Psoas muscle (tissue), 8 donors: Measurements from ENCODE around the gene C1QTNF8. TPM values are rescaled to one million over a fixed set of nuclear protein-coding genes. Genes with fewer than 3 reads are reported as not detected.

Experiments used
- ATAC-seq, 4 donors: fragments of 200-7000 bp; cut with Tn5 transposase; one replicate each; pipeline ENCODE4 v1.9.1; 2020; ENCODE audit warnings: moderate library complexity in 3 of 4, mild to moderate bottlenecking in 2 of 4
- DNase-seq, 2 donors: peaks; one replicate each; pipeline ENCODE4 v3.0.0-alpha.2; 2020
- H3K27ac ChIP-seq: fragments of 200-600 bp; one replicate; pipeline ENCODE4 v1.8.0; 2022
- H3K27me3 ChIP-seq, 3 donors: fragments of 200-600 bp in 1 of 3; one replicate each; pipeline versions ENCODE4 v1.6.1 to v1.8.0; 2013 to 2022; ENCODE audit warnings: low read length in 2 of 3, mild to moderate bottlenecking in 2 of 3, moderate library complexity in 1 of 3; ENCODE audit not compliant: insufficient read depth in 3 of 3
- H3K36me3 ChIP-seq, 2 donors: fragments of 200-600 bp in 1 of 2; one replicate each; pipeline versions ENCODE4 v1.6.1 to v1.8.0; 2013 to 2022; ENCODE audit warnings: low read depth in 1 of 2, mild to moderate bottlenecking in 1 of 2, moderate library complexity in 1 of 2; ENCODE audit not compliant: insufficient read depth in 1 of 2
- H3K4me1 ChIP-seq: fragments of 200-600 bp; one replicate; pipeline ENCODE4 v1.8.0; 2022
- H3K4me3 ChIP-seq: fragments of 200-600 bp; one replicate; pipeline ENCODE4 v1.8.0; 2022; ENCODE audit warnings: mild to moderate bottlenecking
- H3K9me3 ChIP-seq: fragments of 200-600 bp; one replicate; pipeline ENCODE4 v1.8.0; 2022
- CTCF ChIP-seq: fragments of 200-600 bp; IDR thresholded peaks from one replicate; pipeline ENCODE4 v1.8.0; 2022; ENCODE audit warnings: antibody characterized with exemption
- WGBS, 3 donors: extraction: QIAGEN DNeasy Blood & Tissue Kit; methylation state at CpG; one replicate each; pipeline versions ENCODE4 v1.1.6 to v1.1.7; 2013; 5-methylcytosine and 5-hydroxymethylcytosine counted together
- intact Hi-C, 2 donors: fragments of 100-400 bp; cut with DNase I; formaldehyde crosslinking; loops; one replicate each; pipeline versions ENCODE4 v1.11.0 to v1.14.2; 2022
- polyA plus RNA-seq, 3 donors: library from polyadenylated mRNA; stranded (reverse); fragments of 200-250 nt; gene quantifications; one replicate each; pipeline ENCODE4 v1.2.3, GENCODE V29; 2013
- total RNA-seq, 4 donors: library from RNA; stranded (reverse); fragmentation: NEBNext Ultra II Directional in 2 of 4; extraction: Animal tissue kit (Norgen Biotek cat#: 25700) in 2 of 4; gene quantifications; one replicate each; pipeline versions ENCODE4 v1.2.1 to v1.2.4, GENCODE V29; 2021 to 2023
- donor health status: healthy with polysubstance abuse.
- donor health status: DM: no; HTN: no; CAD: no; lungs with moderate emphysema.
- donor health status: Bipolar disorder and iron deficiency.
- donor health status: healthy.
- donor health status: DM: yes; HTN: yes; CAD: no.
- donor health status: DM: no; HTN: no; CAD: no.
- donor health status: DM: no; HTN: no; CAD: no.
- donor health status: DM: yes; HTN: yes; CAD: no.

C1QTNF8 gene
- total and polyA plus RNA-seq, 7 donors = not detected

DNA sequence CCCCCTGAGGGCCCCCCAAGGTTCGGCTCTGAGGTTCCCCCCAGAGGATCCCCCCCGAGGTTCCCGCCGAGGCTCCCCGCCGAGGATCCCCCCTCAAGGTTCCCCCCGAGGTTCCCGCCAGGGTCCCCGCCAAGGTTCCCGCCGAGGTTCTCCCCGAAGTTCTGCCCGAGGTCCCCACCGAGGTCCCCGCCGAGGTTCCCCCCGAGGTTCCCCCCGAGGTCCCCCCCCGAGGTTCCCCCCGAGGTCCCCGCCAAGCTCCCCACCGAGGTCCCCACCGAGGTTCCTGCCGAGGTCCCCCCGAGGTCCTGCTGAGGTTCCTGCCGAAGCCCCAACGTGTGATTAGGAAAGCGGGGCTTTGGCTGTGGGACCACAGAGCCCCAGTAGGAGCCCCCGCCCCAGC lies 55.7 kb downstream of the C1QTNF8 start:
- no peak for ATAC-seq
- H3K27ac ChIP-seq = no peak overlapping the region
- 86 to 91% (median 90%) methylated on average over 22 to 29 of the region's 29 CpGs for WGBS, 3 donors
- TF ChIP-seq CTCF = no peak
- no peaks in the 10 kb centered on the region for H3K9me3 ChIP-seq
- DNase-seq = no peak
- H3K27me3 ChIP-seq = peaks cover 0 to 82% (median 27%) of the 10 kb centered on the region in 3 donors
- no peak overlapping the region for H3K4me3 ChIP-seq
- intact Hi-C loops = no loop called here
- no peaks in the 10 kb centered on the region for H3K4me1 ChIP-seq
- no peaks in the 10 kb centered on the region for H3K36me3 ChIP-seq

DNA sequence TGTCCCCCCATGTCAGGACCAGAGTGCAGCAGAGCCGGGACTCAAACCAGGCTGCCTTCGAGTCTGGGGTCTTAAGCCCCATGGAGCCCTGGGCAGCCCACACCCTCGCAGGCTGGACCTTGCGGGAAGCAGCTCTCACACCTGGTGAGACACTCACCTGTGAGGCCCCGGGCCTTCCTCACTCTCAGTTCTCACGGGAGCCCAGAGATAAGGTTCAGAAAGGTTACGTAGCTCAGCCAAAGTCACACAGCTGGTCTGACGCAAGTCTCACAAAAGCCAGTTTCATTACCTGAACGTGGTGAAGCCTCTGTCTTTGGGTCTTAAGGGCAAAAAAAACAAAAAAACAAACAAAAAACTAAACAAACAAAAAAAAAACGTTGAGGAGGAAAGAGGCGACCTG lies 56.3 kb downstream of the C1QTNF8 start:
- Histone ChIP-seq H3K4me1 (no peaks in the 10 kb centered on the region), H3K9me3 (no peaks in the 10 kb centered on the region), H3K27me3 (peaks cover 0 to 82% (median 31%) of the 10 kb centered on the region in 3 donors), H3K36me3 (no peaks in the 10 kb centered on the region), H3K27ac (no peak overlapping the region), H3K4me3 (no peak overlapping the region)
- ATAC-seq (no peak), DNase-seq (no peak)
- TF ChIP-seq CTCF = no peak
- 79 to 82% (median 81%) methylated on average over 11 of the region's 11 CpGs for WGBS, 3 donors
- intact Hi-C loops = loop anchor here in 1 of 2 donors (10.0 kb wide), 1 partner anchor 125 kb away; no protein-coding TSS in a partner anchor

- no peaks in the 10 kb centered on the region for H3K4me1 ChIP-seq
- peaks cover 0 to 75% (median 27%) of the 10 kb centered on the region in 3 donors for H3K27me3 ChIP-seq
- H3K36me3 ChIP-seq = no peaks in the 10 kb centered on the region
- H3K27ac ChIP-seq = no peak overlapping the region
- no peak overlapping the region for H3K4me3 ChIP-seq
- no peak for TF ChIP-seq CTCF
- DNase-seq (no peak), ATAC-seq (no peak)
- 89 to 94% (median 89%) methylated on average over 12 of the region's 12 CpGs for WGBS, 3 donors
- H3K9me3 ChIP-seq = no peaks in the 10 kb centered on the region
- intact Hi-C loops = loop anchor here in 1 of 2 donors (10.0 kb wide), 1 partner anchor 124 kb away; no protein-coding TSS in a partner anchor
Observed at GRCh38 chr16:1038932-1039331, 57.1 kb downstream of the C1QTNF8 start.

Other genes starting within 250 kb of the C1QTNF8 start
- 1 to 10 TPM; 4.0 to 9.0 (median 6.8) TPM for gene LMF1, start 125.3 kb downstream of the C1QTNF8 start, total RNA-seq
- 1 to 10 TPM; 1.9 to 2.7 (median 2.7) TPM for gene LMF1, start 125.3 kb downstream of the C1QTNF8 start, polyA plus RNA-seq
- gene SOX8, start 114.5 kb downstream of the C1QTNF8 start, total RNA-seq = 1 to 10 TPM in 2 of 4 donors, under 1 TPM in 2; 0.57 to 2.1 (median 1.3) TPM
- gene SOX8, start 114.5 kb downstream of the C1QTNF8 start, polyA plus RNA-seq = 1 to 10 TPM in 1 of 3 donors, under 1 TPM in 2; 0.45 to 5.0 (median 0.51) TPM
- gene SSTR5, start 23.5 kb downstream of the C1QTNF8 start, total RNA-seq = under 1 TPM in 1 of 4 donors, not detected in 3; 0.32 TPM
- gene SSTR5, start 23.5 kb downstream of the C1QTNF8 start, polyA plus RNA-seq = under 1 TPM; 0.03 to 0.13 (median 0.04) TPM
- gene CACNA1H, start 56.9 kb upstream of the C1QTNF8 start, total RNA-seq = 1 to 10 TPM; 2.0 to 5.9 (median 3.0) TPM
- gene CACNA1H, start 56.9 kb upstream of the C1QTNF8 start, polyA plus RNA-seq = 1 to 10 TPM; 1.8 to 2.3 (median 2.0) TPM
- gene TPSG1, start 129.0 kb upstream of the C1QTNF8 start, total RNA-seq = not detected
- gene TPSG1, start 129.0 kb upstream of the C1QTNF8 start, polyA plus RNA-seq = under 1 TPM in 1 of 3 donors, not detected in 2; 0.08 TPM
- gene TPSB2, start 133.9 kb upstream of the C1QTNF8 start, total RNA-seq = 10 to 100 TPM in 1 of 4 donors, 1 to 10 TPM in 3; 3.2 to 14.2 (median 4.6) TPM
- gene TPSB2, start 133.9 kb upstream of the C1QTNF8 start, polyA plus RNA-seq = 1 to 10 TPM; 1.9 to 6.1 (median 2.7) TPM
- gene TPSAB1, start 144.5 kb upstream of the C1QTNF8 start, total RNA-seq = 1 to 10 TPM; 1.3 to 8.9 (median 6.0) TPM
- gene TPSAB1, start 144.5 kb upstream of the C1QTNF8 start, polyA plus RNA-seq = 1 to 10 TPM; 1.6 to 5.0 (median 2.6) TPM
- under 1 TPM in 1 of 4 donors, not detected in 3; 0.90 TPM for gene TPSD1, start 159.8 kb upstream of the C1QTNF8 start, total RNA-seq
- under 1 TPM; 0.09 to 0.27 (median 0.10) TPM for gene TPSD1, start 159.8 kb upstream of the C1QTNF8 start, polyA plus RNA-seq
- gene UBE2I, start 213.4 kb upstream of the C1QTNF8 start, total RNA-seq = 10 to 100 TPM; 46.2 to 71.7 (median 56.0) TPM
- gene UBE2I, start 213.4 kb upstream of the C1QTNF8 start, polyA plus RNA-seq = 100 to 1,000 TPM in 1 of 3 donors, 10 to 100 TPM in 2; 49.8 to 101 (median 55.6) TPM
- gene BAIAP3, start 237.4 kb upstream of the C1QTNF8 start, total RNA-seq = 1 to 10 TPM in 3 of 4 donors, under 1 TPM in 1; 0.38 to 3.5 (median 1.9) TPM
- gene BAIAP3, start 237.4 kb upstream of the C1QTNF8 start, polyA plus RNA-seq = 1 to 10 TPM in 1 of 3 donors, under 1 TPM in 2; 0.62 to 1.1 (median 0.79) TPM